ENCODE data around the gene CHCHD10.
"Not testable (repeated sequence)": the region's sequence is repeated elsewhere in the genome, so short reads cannot be mapped to it uniquely, and the experiment has no call there.

Gene CHCHD10

GRCh38 chr22:23744485-23744884, 23.3 kb downstream of the CHCHD10 start:
- DNase-seq, result no peak

- DNase-seq, result no peak
These were observed 23.8 kb downstream of the CHCHD10 start for GRCh38 chr22:23744001-23744400.

GRCh38 chr22:23743303-23743705, 24.5 kb downstream of the CHCHD10 start:
- DNase-seq, result no peak

DNA sequence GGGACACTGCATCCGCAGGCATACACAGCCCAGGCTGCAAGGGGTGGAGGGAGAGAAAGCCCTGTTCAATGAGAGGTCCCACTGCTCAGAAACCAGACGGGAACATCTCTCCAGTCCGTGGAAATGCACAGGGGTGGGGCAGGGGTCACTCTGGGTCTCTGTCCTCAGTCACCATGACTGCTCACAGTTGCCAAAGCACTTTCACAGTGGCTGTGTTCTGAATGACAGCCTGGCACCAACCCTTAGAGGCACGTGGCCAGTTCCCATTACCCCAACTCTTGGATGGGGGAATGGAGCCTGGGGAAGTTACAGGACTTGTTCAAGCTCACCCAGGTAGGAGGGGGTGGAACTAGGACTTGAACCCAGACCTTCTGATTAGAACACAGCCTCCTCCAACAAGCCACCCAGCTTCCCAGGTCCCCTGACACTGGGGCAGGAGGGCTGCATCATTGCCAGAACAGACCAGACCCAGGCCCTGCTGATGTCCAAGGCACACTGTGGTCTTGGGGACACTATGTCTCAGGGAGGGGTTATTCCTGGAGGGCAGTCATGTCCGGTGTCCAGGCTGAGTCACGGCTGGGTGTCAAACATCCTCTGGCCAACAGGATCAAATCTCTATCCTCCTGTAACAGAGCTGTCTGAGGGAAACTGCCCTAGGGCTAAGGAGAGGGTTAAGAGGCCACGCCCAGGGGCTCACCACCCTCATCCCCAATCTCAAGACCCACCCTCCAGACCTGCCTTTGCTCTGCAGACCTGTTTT, 25.1 kb downstream of the CHCHD10 start:
- DNase-seq, result no peak

DNA sequence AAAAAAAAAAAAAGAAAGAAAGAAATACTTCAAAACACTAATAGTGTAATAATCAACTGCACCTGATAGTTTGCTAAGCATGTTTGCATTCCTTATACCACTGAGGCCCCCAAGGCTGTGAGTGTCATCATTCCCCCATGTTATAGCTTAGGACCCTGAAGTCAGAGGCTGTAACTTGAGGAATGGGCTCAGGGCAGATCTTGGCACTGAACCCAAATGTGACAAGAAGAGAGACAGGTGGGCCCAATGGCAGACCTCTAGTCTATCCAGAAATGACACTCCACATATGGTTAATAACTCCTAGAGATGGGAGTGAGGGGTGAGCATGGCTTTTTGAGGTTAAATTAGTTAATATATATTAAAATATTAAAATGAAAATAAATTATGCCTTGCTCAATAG, 30.1 kb downstream of the CHCHD10 start:
- no peak for DNase-seq

DNA sequence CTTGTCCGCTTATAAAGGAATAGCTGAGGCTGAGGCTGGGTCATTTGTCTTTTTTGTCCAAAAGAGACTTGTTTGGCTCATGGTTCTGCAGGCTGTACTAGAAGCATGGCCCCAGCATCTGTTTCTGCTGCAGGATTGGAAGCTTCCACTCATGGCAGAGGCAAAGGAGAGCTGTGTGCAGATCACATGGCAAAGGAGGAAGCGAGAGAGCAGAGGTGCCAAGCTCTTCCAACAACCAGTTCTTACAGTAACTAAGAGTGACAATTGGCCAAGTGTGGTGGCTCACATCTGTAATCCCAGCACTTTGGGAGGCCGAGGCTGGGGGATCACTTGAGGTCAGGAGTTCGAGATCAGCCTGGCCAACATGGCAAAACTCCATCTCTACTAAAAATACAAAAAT, 39.7 kb downstream of the CHCHD10 start:
- DNase-seq, result not testable (repeated sequence)

- DNase-seq, result no peak
These were observed 45.0 kb downstream of the CHCHD10 start for GRCh38 chr22:23722724-23723123.

DNA sequence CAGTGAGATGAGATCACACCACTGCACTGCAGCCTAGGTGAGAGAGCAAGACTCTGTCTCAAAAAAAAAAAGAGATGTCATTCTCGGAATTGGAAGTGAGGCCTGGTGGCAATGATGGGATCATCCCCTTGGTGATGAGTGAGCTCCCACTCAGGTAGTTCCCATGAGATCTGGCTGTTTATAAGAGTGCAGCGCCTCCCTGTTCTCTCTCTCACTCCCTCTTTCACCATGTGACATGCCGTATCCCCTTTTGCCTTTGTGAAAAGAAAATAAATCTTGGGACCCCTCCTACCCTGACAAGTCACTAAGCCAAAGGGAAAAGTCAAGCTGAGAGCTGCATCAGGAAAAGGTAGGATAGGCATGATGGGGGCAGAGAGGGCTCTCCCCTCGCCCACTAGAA, 45.6 kb downstream of the CHCHD10 start:
- DNase-seq, result no peak

- DNase-seq, result no peak
These were observed 46.9 kb downstream of the CHCHD10 start for GRCh38 chr22:23720855-23721254.

DNA sequence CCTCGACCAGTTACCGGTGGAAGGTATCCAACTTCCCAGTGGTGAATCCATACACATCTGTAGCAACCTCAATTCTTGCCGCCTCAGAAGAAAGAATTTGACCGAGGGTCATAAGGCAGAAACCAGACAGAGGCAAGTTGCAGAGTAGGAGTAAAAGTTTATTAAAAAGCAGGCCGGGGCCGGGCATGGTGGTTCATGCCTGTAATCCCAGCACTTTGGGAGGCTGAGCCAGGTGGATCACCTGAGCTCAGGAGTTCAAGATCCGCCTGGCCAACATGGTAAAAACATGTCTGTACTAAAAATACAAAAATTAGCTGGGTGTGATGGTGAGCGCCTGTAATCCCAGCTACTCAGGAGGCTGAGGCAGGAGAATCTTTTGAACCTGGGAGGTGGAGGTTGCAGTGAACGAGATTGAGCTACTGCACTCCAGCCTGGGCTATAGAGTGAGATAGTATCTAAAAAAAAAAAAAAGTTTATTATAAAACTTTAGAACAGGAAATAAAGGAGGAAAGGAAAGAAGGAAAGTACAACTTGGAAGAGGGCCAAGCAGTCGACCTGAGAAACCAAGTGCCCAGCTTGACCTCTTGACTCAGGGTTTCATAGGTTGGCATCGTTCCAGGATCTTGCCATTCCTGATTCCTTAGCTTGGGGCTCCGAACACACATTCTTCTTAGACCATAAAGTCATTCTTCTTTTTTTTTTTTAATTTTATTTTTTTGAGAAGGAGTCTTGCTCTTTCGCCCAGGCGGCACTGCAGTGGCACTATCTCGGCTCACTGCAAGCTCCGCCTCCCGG, 49.2 kb downstream of the CHCHD10 start:
- no peak for DNase-seq

- DNase-seq, result peak; percentile 78
These were observed 50.7 kb downstream of the CHCHD10 start for GRCh38 chr22:23716811-23717801.
